Right lobe of liver (tissue), 4 donors: ENCODE measurements around the gene INSIG1.

ENCODE experiments used
- POLR2A ChIP-seq: fragments of 450-650 bp; IDR thresholded peaks from one replicate; pipeline ENCODE4 v1.6.1; 2017; ENCODE audit warnings: antibody characterized with exemption, mild to moderate bottlenecking
- TF ChIP-seq, protein P1 (sequence below), 4 donors: fragments of 200-600 bp in 3 of 4; fragments of 450-650 bp in 1 of 4; IDR thresholded peaks; one replicate each; pipeline versions ENCODE4 v1.5.1 to v1.8.0; 2016 to 2022; ENCODE audit warnings: antibody characterized with exemption in 4 of 4, mild to moderate bottlenecking in 2 of 4
- donor health status: DM: no; HTN: no; CAD: no.
- donor health status: DM: no; HTN: no; CAD: no.
- donor health status: DM: no; HTN: yes; CAD: no.

DNA sequence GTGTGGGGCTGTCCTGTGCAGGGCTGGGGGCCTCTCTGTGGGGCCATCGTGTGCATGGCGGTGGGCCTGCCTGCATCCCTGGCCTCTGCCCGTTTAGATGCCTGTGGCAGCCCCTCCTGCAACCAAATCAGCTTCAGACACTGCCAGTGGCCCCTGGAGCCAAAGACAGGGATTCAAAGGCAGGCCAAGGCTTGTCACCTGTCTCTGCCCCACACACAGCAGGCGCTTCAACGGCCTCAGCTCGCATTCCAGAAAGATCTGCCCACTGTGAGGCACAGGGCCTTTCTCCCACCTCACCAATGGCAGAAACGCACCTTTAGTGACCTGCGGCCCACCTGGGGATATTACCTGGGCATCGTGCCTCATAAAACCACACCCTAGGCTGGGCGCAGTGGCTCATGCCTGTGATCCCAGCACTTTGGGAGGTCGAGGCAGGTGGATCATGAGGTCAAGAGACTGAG lies 46.0 kb downstream of the INSIG1 start:
- TF ChIP-seq, protein P1, sequence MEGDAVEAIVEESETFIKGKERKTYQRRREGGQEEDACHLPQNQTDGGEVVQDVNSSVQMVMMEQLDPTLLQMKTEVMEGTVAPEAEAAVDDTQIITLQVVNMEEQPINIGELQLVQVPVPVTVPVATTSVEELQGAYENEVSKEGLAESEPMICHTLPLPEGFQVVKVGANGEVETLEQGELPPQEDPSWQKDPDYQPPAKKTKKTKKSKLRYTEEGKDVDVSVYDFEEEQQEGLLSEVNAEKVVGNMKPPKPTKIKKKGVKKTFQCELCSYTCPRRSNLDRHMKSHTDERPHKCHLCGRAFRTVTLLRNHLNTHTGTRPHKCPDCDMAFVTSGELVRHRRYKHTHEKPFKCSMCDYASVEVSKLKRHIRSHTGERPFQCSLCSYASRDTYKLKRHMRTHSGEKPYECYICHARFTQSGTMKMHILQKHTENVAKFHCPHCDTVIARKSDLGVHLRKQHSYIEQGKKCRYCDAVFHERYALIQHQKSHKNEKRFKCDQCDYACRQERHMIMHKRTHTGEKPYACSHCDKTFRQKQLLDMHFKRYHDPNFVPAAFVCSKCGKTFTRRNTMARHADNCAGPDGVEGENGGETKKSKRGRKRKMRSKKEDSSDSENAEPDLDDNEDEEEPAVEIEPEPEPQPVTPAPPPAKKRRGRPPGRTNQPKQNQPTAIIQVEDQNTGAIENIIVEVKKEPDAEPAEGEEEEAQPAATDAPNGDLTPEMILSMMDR (IDR thresholded peaks at IDR 0.05): no peak
- no peak for TF ChIP-seq POLR2A
